LNCaP clone FGC (cell line): ENCODE results near the gene GNB1L.
A peak's percentile ranks its signal among the peaks of the same experiment; 100 is the strongest.

Experiments used
- DNase-seq: peaks from one replicate; pipeline ENCODE4 v3.0.0-alpha.2; 2011; ENCODE audit warnings: low read depth
- H3K4me3 ChIP-seq: 2 replicates; pipeline ENCODE4 v1.5.1; 2011; ENCODE audit warnings: mild to moderate bottlenecking, low read depth, low read length, control low read depth
- CTCF ChIP-seq: IDR thresholded peaks from 2 replicates; pipeline ENCODE4 v1.5.1; 2012; ENCODE audit warnings: mild to moderate bottlenecking; ENCODE audit not compliant: control insufficient read depth, insufficient read depth; ENCODE audit errors: extremely low read depth

GNB1L gene

GRCh38 chr22:19803736-19804267 lies 50.9 kb downstream of the GNB1L start:
- no peak overlapping the region for H3K4me3 ChIP-seq
- no peak for DNase-seq
- TF ChIP-seq CTCF: no peak

- no peak overlapping the region for H3K4me3 ChIP-seq
- TF ChIP-seq CTCF: no peak
- DNase-seq: peak; percentile 2
Measured at GRCh38 chr22:19802894-19803735, 51.6 kb downstream of the GNB1L start.

- TF ChIP-seq CTCF: no peak
- H3K4me3 ChIP-seq: no peak overlapping the region
- DNase-seq: no peak
Measured at GRCh38 chr22:19802001-19802893, 52.4 kb downstream of the GNB1L start.

GRCh38 chr22:19801340-19802000 lies 53.2 kb downstream of the GNB1L start:
- no peak overlapping the region for H3K4me3 ChIP-seq
- DNase-seq: no peak
- TF ChIP-seq CTCF: no peak

- TF ChIP-seq CTCF: peak; percentile 28
- no peak for DNase-seq
- no peak overlapping the region for H3K4me3 ChIP-seq
Measured at GRCh38 chr22:19800761-19801244, 53.9 kb downstream of the GNB1L start.

GRCh38 chr22:19800306-19800705 lies 54.4 kb downstream of the GNB1L start:
- H3K4me3 ChIP-seq: no peak overlapping the region
- DNase-seq: no peak
- TF ChIP-seq CTCF: no peak
